Measurements from ENCODE around the gene USP17L5.
"Not testable (repeated sequence)": the region's sequence is repeated elsewhere in the genome, so short reads cannot be mapped to it uniquely, and the experiment has no call there.

DNA sequence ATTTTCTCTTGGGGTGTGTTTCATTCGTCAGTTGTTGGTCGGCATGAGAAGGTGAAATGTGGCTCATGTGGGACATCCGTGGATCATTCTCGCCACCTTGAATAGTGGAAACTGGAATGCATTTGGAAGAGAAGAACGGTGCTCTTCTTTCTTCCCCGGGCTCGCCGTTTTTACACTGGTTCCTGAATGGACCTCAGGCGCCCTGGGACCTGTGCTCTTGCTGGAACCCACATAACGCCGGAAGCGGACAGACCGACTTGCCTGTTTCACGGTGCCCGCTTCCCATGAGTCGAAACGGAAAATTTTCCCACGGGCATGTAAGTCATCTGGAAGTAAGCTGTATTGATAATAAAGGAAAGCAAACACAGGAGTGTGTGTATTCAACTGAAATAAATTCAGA lies 11.7 kb downstream of the USP17L5 start:
- not testable (repeated sequence) for TF ChIP-seq POLR2A, CTCF, POLR2AphosphoS5 (IDR thresholded peaks at IDR 0.05)
